Measurements from ENCODE around the gene RAB3C. TPM values are rescaled to one million over a fixed set of nuclear protein-coding genes. Genes with fewer than 3 reads are reported as not detected.
"Not testable (repeated sequence)": the region's sequence is repeated elsewhere in the genome, so short reads cannot be mapped to it uniquely, and the experiment has no call there.

RAB3C gene
- total RNA-seq, 1 donor from 2014 or later = 3.8 TPM

GRCh38 chr5:58703925-58704555 lies 121.2 kb downstream of the RAB3C start:
- Mint-ChIP-seq H3K36me3 (no peaks in the 10 kb centered on the region), H3K27ac (no peak overlapping the region), H3K27me3 (ENCODE audit: insufficient read depth, low read depth) (no peaks in the 10 kb centered on the region), H3K9me3 (peaks cover 3% of the 10 kb centered on the region), H3K4me1 (no peaks in the 10 kb centered on the region), H3K4me3 (no peak overlapping the region)
- Histone ChIP-seq H3K27ac (no peak overlapping the region), H3K4me3 (no peak overlapping the region), H3K4me1 (no peaks in the 10 kb centered on the region), H3K9ac (no peak overlapping the region), H3F3A (ENCODE audit: low read depth) (no peaks in the 10 kb centered on the region), H3K4me2 (no peak overlapping the region), H3K27me3 (no peaks in the 10 kb centered on the region), H3K36me3 (no peaks in the 10 kb centered on the region), H2AFZ (replicated peaks) (no peak overlapping the region), H4K20me1 (ENCODE audit: low read depth) (no peaks in the 10 kb centered on the region), H3K9me3 (ENCODE audit: low read depth) (no peaks in the 10 kb centered on the region), H3K79me2 (ENCODE audit: low read depth) (no peaks in the 10 kb centered on the region)
- no peak for DNase-seq (ENCODE audit: low spot score)
- TF ChIP-seq, protein P1, sequence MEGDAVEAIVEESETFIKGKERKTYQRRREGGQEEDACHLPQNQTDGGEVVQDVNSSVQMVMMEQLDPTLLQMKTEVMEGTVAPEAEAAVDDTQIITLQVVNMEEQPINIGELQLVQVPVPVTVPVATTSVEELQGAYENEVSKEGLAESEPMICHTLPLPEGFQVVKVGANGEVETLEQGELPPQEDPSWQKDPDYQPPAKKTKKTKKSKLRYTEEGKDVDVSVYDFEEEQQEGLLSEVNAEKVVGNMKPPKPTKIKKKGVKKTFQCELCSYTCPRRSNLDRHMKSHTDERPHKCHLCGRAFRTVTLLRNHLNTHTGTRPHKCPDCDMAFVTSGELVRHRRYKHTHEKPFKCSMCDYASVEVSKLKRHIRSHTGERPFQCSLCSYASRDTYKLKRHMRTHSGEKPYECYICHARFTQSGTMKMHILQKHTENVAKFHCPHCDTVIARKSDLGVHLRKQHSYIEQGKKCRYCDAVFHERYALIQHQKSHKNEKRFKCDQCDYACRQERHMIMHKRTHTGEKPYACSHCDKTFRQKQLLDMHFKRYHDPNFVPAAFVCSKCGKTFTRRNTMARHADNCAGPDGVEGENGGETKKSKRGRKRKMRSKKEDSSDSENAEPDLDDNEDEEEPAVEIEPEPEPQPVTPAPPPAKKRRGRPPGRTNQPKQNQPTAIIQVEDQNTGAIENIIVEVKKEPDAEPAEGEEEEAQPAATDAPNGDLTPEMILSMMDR (IDR thresholded peaks at IDR 0.05) = no peak
- TF ChIP-seq EZH2phosphoT487 (IDR thresholded peaks at IDR 0.05) = no peak
- no peak for TF ChIP-seq EZH2 (IDR thresholded peaks at IDR 0.05)

DNA sequence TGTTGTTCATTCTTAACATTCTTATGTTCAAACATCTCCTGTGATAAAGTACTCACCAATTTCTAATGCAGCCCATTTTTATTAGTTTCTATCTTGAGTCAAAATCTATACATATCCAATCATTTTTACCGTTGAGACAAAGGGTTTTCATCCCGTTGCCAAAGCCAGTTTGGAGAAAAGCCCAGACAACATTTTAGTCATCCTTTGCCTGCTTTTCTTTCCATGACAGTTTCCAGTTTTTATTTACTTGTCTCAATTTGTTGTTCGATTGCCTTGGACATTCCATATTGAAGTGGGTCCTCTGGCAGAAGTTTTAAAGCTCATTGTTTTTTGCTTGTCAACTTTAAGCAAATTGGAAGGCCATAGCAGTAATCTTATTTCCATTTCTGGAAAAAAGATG lies 123.9 kb downstream of the RAB3C start:
- H3K9ac ChIP-seq = no peak overlapping the region
- Mint-ChIP-seq H3K4me3 (no peak overlapping the region), H3K27ac (no peak overlapping the region), H3K27me3 (ENCODE audit: insufficient read depth, low read depth) (no peaks in the 10 kb centered on the region), H3K36me3 (no peaks in the 10 kb centered on the region), H3K4me1 (no peaks in the 10 kb centered on the region), H3K9me3 (no peaks in the 10 kb centered on the region)
- H3K79me2 ChIP-seq (ENCODE audit: low read depth) = no peaks in the 10 kb centered on the region
- H3K4me1 ChIP-seq = no peaks in the 10 kb centered on the region
- H4K20me1 ChIP-seq (ENCODE audit: low read depth) = no peaks in the 10 kb centered on the region
- no peak overlapping the region for H2AFZ ChIP-seq (replicated peaks)
- DNase-seq (ENCODE audit: low spot score) = no peak
- H3K4me3 ChIP-seq = no peak overlapping the region
- H3K4me2 ChIP-seq = no peak overlapping the region
- H3K27me3 ChIP-seq = no peaks in the 10 kb centered on the region
- H3K27ac ChIP-seq = no peak overlapping the region
- no peaks in the 10 kb centered on the region for H3K36me3 ChIP-seq
- TF ChIP-seq, protein P1 (IDR thresholded peaks at IDR 0.05) = no peak
- no peak for TF ChIP-seq EZH2phosphoT487 (IDR thresholded peaks at IDR 0.05)
- no peak for TF ChIP-seq EZH2 (IDR thresholded peaks at IDR 0.05)
- H3F3A ChIP-seq (ENCODE audit: low read depth) = no peaks in the 10 kb centered on the region
- H3K9me3 ChIP-seq (ENCODE audit: low read depth) = no peaks in the 10 kb centered on the region

GRCh38 chr5:58708456-58708855 lies 125.6 kb downstream of the RAB3C start:
- H3F3A ChIP-seq (ENCODE audit: low read depth) = no peaks in the 10 kb centered on the region
- H3K27me3 ChIP-seq = no peaks in the 10 kb centered on the region
- H3K4me3 Mint-ChIP-seq = no peak overlapping the region
- no peak overlapping the region for H2AFZ ChIP-seq (replicated peaks)
- H3K9ac ChIP-seq = no peak overlapping the region
- H3K9me3 ChIP-seq (ENCODE audit: low read depth) = no peaks in the 10 kb centered on the region
- no peak overlapping the region for H3K4me2 ChIP-seq
- H3K27me3 Mint-ChIP-seq (ENCODE audit: insufficient read depth, low read depth) = no peaks in the 10 kb centered on the region
- DNase-seq (ENCODE audit: low spot score) = no peak
- no peaks in the 10 kb centered on the region for H3K4me1 ChIP-seq
- H3K4me3 ChIP-seq = no peak overlapping the region
- no peaks in the 10 kb centered on the region for H3K79me2 ChIP-seq (ENCODE audit: low read depth)
- H3K27ac ChIP-seq = no peak overlapping the region
- TF ChIP-seq EZH2phosphoT487 (IDR thresholded peaks at IDR 0.05) = no peak
- no peak for TF ChIP-seq EZH2 (IDR thresholded peaks at IDR 0.05)
- H3K36me3 Mint-ChIP-seq = peaks cover 2% of the 10 kb centered on the region
- H3K27ac Mint-ChIP-seq = no peak overlapping the region
- H4K20me1 ChIP-seq (ENCODE audit: low read depth) = no peaks in the 10 kb centered on the region
- no peaks in the 10 kb centered on the region for H3K4me1 Mint-ChIP-seq
- no peaks in the 10 kb centered on the region for H3K36me3 ChIP-seq
- H3K9me3 Mint-ChIP-seq = no peaks in the 10 kb centered on the region

GRCh38 chr5:58710425-58710824 lies 127.5 kb downstream of the RAB3C start:
- H3K9me3 ChIP-seq (ENCODE audit: low read depth); H3F3A ChIP-seq (ENCODE audit: low read depth); H2AFZ ChIP-seq (replicated peaks); H3K36me3 ChIP-seq; H3K4me3 Mint-ChIP-seq; H4K20me1 ChIP-seq (ENCODE audit: low read depth); H3K9ac ChIP-seq; H3K4me3 ChIP-seq; H3K9me3 Mint-ChIP-seq; H3K4me1 ChIP-seq; H3K27ac Mint-ChIP-seq; H3K79me2 ChIP-seq (ENCODE audit: low read depth); H3K4me1 Mint-ChIP-seq; H3K36me3 Mint-ChIP-seq; H3K4me2 ChIP-seq; H3K27me3 Mint-ChIP-seq (ENCODE audit: insufficient read depth, low read depth); DNase-seq (ENCODE audit: low spot score); H3K27ac ChIP-seq; H3K27me3 ChIP-seq: not testable (repeated sequence)

Data from neural progenitor cell (in vitro differentiated cells).